ENCODE measurements around the gene CRYZ.

GRCh38 chr1:74681001-74681400 is 51.8 kb downstream of the CRYZ start:
- TF ChIP-seq SMC3 (IDR thresholded peaks at IDR 0.05; ENCODE audit: low read depth, low read length) (no peak), CTCF (conservative IDR thresholded peaks at IDR 0.05; ENCODE audit: low read depth, low read length) (no peak), POLR2A (IDR thresholded peaks at IDR 0.05; ENCODE audit: low read depth, low read length) (no peak), RCOR1 (IDR thresholded peaks at IDR 0.05; ENCODE audit: insufficient replicate concordance, low read length) (no peak), MXI1 (IDR thresholded peaks at IDR 0.05; ENCODE audit: borderline replicate concordance, low read depth, low read length) (no peak), USF2 (IDR thresholded peaks at IDR 0.05; ENCODE audit: low read depth, low read length) (no peak), CEBPB (IDR thresholded peaks at IDR 0.05; ENCODE audit: low read depth, low read length) (no peak), MAZ (IDR thresholded peaks at IDR 0.05; ENCODE audit: borderline replicate concordance, low read depth, low read length) (no peak), MAFK (IDR thresholded peaks at IDR 0.05; ENCODE audit: low read depth, low read length) (no peak), CHD1 (IDR thresholded peaks at IDR 0.05; ENCODE audit: low read depth, low read length) (no peak), ELK1 (IDR thresholded peaks at IDR 0.05; ENCODE audit: borderline replicate concordance, low read depth, low read length) (no peak), RFX5 (IDR thresholded peaks at IDR 0.05; ENCODE audit: low read depth, low read length) (no peak), NFE2L2 (IDR thresholded peaks at IDR 0.05; ENCODE audit: low read depth, low read length) (no peak)

Measured in IMR-90 (cell line).